Ovary (tissue), 3 donors: ENCODE measurements around the gene ATRNL1.

Experiments used
- EP300 ChIP-seq: sonication (generic); formaldehyde crosslinking; IDR thresholded peaks from one replicate; pipeline ENCODE4 v1.6.1; 2017; ENCODE audit warnings: antibody characterized with exemption
- POLR2A ChIP-seq: fragments of 450-650 bp; IDR thresholded peaks from one replicate; pipeline ENCODE4 v1.6.1; 2017; ENCODE audit warnings: antibody characterized with exemption, mild to moderate bottlenecking, moderate library complexity
- TF ChIP-seq, protein P1 (sequence below), 3 donors: fragments of 450-650 bp in 2 of 3; fragments of 200-600 bp in 1 of 3; IDR thresholded peaks; one replicate each; pipeline versions ENCODE4 v1.5.1 to v1.8.0; 2016 to 2022; ENCODE audit warnings: antibody characterized with exemption in 3 of 3, mild to moderate bottlenecking in 1 of 3
- donor health status: DM: no; HTN: no; CAD: no.

GRCh38 chr10:115049960-115050359 is 43.2 kb upstream of the ATRNL1 start:
- TF ChIP-seq POLR2A (no peak), EP300 (no peak)
- TF ChIP-seq, protein P1, sequence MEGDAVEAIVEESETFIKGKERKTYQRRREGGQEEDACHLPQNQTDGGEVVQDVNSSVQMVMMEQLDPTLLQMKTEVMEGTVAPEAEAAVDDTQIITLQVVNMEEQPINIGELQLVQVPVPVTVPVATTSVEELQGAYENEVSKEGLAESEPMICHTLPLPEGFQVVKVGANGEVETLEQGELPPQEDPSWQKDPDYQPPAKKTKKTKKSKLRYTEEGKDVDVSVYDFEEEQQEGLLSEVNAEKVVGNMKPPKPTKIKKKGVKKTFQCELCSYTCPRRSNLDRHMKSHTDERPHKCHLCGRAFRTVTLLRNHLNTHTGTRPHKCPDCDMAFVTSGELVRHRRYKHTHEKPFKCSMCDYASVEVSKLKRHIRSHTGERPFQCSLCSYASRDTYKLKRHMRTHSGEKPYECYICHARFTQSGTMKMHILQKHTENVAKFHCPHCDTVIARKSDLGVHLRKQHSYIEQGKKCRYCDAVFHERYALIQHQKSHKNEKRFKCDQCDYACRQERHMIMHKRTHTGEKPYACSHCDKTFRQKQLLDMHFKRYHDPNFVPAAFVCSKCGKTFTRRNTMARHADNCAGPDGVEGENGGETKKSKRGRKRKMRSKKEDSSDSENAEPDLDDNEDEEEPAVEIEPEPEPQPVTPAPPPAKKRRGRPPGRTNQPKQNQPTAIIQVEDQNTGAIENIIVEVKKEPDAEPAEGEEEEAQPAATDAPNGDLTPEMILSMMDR (IDR thresholded peaks at IDR 0.05): no peak
